Kidney tubule cell (primary cell): ENCODE measurements around the gene FNDC3B.
A peak's percentile ranks its signal among the peaks of the same experiment; 100 is the strongest.

ENCODE experiments used
- DNase-seq: peaks from one replicate; pipeline ENCODE4 v3.0.0-alpha.2; 2018; ENCODE audit warnings: low spot score

The FNDC3B gene

DNA sequence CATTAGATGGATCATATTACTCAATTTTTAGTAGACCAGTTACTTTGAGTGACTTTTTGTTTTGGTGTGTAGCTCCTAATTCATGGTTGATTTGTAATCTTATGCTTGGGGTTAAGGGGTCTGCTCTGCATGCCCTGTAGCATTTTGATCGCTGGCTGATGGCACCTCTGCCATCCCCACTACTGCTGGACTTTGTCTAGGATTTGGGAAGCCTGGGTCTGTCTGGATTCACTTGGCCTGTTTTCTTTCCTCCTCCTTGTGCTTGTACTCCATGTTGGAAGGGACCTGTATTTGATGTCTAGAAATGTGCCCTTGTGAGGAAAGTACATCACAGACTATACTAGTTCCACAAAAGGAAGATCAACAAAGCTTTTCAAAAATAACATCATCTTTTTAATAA is 154.1 kb downstream of the FNDC3B start:
- DNase-seq, result no peak

DNA sequence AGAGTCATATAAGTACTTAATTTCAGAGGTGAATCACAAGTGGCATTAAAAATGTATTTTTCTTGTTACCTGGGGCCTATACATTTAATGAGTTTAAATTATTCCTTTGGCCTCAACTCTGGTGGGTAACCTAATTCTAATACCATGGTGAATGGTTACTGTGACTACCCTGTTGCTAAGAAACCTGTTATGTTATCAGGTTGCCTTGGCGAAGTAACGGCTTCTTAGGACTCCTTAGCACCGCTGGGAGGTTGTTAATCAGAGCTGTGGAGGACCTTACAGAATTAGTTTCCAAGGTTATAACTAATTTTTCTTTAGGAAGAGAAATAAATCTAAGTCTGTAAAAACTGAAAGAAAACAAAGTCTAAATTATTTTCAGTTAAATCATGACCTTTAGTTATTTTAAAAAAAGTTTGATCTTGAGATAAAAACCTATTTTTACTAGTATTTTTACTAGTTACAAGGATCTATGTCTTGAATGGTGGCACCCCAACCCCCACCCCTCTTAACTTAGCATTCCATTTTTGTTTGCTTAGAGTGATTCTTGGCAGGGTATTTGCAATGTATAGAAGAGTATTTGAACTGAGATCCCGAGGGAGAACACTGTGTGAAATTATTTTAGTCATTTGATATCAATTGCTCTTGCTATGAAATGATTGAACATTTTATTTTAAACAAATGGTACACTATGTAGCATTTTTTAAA is 155.5 kb downstream of the FNDC3B start:
- peak; percentile 52 for DNase-seq

DNA sequence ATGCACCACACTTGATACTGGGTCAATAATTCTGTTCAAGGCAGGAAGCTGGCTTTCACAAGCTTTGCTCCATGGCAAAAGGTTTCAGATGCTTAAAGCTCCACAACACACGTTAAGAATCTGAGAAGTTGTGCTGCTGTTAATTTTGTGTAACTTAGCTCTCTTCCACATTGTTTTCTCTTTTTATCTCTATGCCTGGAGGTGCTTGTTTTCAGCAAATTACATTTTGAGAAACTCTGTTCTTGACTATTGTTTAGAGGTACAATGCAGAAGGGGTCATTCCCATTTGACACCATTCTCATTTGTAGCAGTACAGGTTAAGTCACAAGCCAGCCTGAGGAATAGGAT is 156.0 kb downstream of the FNDC3B start:
- DNase-seq, result no peak

DNA sequence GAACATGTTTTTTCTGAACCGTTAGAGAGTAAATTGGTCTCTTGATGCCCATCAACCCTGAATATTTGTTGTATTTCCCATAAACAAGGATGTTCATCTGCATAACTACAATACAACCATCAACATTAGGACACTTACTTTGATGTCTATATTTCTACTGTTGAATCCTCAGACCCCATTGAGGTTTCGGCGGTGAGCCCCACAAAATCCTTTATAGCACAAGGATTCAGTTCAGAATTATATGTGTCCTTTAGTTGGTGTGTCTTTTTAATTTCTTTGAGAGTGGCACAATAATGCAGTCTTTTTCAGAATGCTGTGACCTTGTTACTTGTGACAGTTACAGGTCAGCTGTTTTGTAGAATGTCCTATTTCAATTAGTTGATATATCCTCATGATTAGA is 158.0 kb downstream of the FNDC3B start:
- DNase-seq, result no peak

DNA sequence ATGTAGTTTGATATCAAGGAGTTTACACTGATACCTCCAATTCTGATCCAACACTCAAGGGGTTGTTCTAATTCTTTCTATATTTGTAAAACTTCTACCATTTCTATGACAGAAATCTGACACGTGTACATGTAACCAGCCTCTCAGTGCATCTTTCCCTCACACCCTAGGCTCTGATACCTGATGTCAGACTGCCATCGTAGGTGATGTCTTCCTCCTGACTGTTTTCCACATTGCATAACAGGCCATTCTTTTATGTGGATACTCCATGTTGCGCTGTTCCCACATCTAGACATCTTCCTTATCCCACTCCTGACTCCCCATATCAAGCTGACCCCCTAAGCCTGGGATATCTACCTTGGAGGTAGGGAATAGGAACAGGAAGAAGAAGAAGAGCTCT is 159.1 kb downstream of the FNDC3B start:
- no peak for DNase-seq

DNA sequence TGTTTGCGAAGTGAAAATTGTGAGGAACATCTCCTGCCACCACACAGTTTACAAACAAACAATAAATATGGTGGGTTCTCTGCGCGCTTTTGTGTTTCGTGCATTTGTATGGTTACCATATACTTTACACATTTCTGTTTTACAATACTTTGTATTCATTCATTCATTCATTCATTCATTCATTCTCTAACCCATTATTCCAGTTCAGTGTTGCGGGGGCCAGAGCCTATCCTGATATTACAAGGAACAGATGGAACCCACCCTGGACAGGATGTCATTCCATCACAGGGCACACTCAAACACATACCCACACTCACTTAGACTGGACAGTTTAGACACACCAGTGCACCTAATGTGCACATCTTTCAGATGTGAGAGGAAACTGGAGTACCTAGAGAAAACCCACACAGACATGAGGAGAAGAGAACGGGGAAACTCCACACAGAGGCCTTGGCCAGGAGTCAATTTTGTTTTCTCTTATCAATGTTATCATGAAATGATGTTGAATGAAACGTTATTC is 160.5 kb downstream of the FNDC3B start:
- DNase-seq, result no peak

DNA sequence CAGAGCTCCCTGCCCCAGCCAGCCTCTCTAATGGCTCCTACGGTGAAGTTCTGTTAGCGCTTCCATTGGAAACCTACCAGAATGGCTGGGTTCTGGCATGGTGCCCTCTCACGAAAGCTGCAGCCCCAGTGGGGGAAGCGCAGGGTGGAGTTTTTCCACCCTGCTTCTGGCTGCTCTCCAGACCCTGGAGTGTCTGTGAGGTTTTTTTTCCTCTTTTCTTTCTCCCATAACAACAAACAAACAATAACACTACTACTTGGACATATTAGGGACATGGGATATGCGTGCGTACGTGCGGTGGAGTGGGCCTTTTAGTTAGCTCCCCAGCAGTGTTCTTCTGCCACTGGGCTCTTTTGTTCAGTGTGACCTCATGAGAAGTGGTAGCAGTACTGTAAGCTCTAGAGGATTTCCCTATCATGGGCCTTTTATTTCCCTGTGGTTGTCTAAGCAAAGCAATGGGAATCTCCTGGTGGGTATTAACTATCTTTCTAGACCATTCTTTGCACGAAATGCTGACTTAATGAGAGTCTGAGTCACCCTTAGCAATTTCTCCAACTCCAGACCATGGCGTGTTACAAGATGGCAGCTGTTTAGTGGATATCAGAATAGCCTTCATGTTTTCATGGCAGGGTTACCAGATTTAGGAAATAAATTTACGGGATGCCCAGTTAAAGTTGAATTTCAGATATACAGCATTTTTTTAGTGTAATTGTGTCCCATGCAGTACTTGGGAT is 161.9 kb downstream of the FNDC3B start:
- DNase-seq, result peak; percentile 92

DNA sequence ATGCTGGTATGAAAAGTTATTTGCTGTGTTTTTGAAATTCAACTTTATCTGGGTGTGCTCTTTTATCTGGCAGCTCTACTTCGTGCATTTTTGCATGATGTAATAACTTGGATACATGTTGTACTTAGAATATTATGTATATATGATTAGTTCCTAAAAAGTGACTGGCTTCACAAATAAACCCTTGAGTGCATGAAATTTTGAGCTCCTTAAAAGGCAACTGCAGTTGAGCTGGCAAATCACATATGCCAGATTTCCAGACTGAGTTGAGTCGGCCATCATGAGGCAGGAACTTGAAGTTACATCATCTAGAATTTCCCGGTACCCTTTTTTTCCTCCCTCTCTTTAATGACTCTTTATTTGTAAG is 162.5 kb downstream of the FNDC3B start:
- DNase-seq, result peak; percentile 39

DNA sequence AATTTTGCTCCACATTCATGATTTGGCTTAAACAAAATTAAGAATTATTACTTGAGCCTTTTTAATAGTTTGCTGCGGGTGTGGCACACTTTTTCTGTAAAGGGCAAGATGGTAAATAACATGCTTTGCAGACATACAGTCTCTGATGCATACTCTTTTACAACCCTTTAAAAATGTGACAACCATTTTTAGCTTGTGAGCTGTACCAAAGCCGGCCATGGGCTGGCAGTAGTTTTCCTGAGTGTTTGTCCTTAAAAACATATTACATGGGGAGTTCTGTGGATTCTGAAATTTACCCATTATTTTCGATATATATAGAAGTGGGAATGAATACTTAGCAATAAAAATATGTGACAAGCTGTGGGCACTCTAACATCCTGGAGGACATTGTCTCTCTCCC is 163.4 kb downstream of the FNDC3B start:
- no peak for DNase-seq

DNA sequence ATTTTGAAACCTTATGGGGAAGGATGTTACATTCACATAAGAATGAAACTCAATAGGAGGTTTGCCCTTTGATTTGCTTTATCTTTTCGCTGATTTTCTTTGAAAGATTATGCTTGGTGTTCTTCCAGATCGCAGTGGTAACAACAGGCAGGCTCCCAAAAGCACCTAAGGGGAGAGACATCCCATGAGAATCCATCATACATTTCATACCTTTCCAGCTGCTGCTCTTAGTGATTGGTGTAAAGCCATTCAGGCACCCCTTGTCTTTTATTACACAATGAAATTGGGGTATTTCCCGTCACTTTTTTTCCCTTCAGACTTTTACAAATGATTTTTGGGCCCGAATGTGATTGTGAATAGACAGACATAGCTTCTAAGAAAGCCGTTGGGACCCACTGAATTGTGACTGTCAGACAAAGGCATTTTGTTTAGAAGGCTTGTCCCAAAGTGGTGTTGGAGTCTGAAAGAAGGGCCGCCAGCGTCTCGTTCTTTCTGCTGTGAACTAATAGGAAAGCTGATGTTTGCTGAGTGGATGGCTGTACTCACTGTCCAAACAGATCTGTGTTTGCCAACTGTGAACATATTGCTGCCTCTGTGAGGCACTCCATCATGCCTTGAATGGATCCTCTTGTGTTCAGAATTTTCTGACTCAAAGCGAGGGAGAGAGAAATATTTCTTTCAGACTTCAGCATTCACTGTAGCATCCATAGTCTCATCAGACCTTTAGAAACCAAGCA is 164.3 kb downstream of the FNDC3B start:
- DNase-seq, result no peak

DNA sequence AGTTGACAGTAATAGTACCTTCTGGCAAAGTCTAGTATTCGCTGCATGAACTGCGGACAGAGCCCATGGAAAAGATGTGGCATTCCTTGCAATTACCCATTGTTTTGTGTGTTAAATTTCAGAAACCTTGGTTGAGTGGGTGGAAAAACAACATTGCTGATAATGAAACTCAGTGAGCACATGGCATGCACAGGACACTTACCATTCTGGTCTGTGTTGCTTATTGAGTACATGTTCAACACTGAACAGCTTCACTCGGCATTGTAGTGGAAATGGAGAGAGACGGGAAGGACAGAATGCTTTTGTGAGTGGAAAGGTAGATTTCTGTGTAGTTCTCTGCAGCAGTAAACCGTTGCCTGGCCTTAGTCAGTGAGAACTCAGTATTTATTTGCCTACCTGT is 165.3 kb downstream of the FNDC3B start:
- no peak for DNase-seq

DNA sequence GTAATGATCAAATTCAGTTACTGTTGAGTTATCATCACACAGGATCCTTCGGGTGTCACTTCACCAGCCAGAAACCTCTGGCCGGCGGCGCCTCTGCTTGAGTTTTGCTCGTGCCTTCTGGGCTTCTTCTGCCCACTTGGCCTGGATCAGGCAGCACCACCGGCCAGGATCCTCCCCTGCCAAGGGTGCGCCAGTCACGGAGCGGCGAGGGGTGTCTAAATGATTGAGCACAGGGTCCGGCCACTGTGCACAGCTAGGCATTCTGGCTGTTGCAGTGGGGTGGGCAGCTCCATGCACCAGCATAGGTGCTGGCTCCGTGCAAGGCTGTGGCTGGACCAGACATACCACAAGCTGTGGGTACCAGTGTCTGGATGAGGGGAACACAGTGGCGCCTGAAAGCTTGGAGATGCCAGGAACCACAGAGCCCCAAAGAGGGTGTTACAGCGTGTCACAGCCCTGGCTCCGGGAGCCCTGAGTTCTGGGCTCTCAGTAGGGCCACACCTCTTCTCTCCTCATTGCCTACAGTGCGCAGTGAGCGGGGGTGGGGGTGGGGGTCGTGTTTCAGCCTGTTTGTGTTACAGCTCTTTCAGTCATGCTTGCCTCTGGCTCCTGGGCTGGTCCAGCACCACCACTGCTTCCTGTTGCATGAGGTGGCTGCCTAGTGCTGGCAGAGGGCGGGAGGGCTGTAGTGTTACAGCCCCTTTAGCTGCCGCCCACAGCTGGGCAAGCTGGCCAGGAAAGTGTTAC is 169.4 kb downstream of the FNDC3B start:
- peak; percentile 31 for DNase-seq

DNA sequence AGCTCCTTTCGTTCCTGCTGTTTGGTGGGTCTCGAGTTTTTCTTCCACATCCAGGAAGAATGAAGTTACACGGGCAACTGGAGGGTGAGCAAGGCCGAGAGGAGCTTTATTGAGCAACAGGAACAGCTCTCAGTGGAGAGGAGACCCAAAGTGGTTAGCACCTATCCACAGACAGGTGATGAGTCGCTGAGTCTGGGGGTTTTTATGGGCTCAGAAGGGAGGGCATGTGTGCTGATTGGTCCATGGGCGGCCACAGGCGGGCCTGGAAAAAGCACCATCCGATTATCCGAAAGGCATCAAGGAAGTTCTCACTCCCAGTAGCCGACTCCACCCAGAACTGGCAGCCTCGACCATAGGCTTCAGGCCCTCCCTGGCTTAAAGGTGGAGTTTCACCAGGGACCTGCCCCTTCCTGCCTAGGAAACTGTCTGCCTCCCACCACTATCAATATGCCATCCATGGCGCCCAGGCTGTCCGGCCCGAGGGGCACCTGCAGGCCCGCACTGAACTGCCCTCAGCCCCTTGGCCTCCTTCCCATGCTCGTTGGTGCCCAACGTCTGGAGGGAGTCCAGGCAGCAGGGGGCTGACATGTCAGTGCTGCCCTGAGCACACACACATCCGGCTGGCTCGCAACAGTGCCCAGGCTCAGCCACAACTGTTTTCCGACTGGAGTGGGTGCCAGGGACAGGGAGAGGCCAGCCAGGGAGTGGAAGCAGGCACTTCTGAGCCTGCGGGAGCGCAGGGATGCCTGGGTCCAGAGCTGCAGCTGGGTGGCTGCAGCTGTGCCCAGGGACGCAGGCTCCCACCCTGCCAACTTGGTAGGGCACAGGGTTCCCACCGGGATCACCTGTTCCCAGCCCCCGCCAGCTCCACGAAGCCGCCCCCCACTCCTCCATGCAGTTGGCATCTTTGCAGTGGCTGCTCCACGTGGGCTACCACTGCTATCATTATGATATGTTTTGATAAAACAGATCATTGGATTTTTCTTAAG is 170.2 kb downstream of the FNDC3B start:
- peak; percentile 71 for DNase-seq

DNA sequence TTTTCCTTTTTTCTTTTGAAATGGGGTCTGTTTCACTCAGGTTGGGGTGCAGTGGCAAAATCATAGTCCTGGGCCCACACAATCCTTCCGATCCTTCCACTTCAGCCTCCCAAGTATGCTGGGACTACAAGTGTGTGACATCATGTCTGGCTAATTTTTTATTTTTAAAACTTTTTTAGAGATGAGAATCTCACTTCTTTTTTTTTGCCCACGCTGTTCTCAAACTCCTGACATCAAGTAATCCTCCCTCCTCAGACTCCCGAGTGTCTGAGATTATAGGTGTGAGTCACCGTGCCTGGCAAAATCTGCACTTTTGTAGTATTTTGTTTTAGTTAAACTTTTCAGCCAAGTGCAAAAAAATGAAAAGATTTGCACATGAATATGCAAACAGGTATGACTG is 171.0 kb downstream of the FNDC3B start:
- DNase-seq, result no peak

DNA sequence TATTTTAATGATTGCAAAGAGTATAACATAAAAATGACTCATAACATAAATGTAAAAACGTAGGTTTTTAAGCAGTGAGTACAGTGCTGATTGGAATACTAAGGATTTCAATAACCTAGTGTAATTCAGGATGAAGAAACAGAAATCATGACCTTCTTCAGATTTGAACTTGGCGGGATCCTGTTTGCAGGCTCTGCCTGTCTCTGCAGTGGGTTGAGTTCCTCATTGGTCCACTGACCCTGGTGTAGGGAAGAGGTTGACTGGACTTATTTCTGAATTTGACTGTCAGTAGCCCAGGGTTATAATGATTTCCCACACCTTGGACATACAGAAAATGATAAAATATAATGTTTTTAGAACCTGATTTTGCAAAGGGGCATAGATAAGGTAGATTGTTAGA is 171.7 kb downstream of the FNDC3B start:
- no peak for DNase-seq

DNA sequence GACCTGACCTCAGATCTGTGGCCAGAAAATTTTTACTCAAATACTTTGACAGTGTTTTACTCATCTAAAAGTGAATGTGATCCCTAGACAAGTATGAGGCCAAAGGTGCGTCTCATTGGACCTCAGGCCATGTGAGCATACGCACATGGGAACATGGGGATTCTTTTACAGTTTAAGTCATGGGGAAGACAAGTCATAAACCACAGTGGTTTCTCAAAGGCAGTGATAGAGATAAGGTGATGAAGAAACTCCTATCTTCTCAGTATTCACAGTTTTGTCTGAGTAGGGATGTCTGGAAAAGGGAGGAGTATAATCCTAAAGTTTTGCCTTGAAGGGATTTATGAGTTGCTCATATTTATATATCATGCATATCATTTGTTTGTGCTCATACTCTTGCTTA is 173.8 kb downstream of the FNDC3B start:
- peak; percentile 52 for DNase-seq

DNA sequence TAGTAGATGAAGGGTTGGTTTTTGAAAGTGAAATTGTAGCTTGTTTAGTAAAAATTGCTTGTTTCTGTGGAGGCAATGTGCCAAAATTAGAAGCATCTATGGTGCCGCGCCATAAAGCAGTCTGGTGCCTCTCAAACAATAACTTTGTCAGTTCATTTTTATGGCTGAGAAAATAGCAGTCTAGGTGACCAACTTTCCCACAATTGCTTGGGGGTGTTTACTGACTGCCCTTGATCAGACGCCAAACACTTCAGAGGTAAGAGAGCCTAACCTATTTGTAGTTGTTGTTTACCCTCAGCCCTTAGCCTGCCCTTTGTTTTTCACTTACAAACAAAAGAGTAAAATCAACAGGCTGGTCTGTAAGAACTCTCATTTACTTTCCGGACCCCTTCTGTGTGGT is 174.5 kb downstream of the FNDC3B start:
- DNase-seq, result no peak

DNA sequence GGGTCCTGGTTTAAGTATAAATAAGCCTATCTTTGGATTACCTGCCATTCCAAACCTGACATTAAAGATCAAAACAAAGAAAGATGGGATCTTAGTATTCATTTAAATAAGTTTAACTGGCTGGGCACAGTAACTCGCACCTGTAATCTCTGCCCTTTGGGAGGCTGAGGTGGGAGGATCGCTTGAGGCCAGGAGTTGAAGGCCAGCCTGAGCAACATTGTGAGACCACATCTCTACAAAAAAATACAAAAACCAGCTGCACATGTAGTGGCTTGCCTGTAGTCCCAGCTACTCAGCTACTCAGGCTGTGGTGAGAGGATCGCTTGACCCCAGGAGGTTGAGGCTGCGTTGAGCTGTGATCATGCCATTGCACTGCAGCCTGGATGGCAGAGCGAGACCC is 176.9 kb downstream of the FNDC3B start:
- no peak for DNase-seq

DNA sequence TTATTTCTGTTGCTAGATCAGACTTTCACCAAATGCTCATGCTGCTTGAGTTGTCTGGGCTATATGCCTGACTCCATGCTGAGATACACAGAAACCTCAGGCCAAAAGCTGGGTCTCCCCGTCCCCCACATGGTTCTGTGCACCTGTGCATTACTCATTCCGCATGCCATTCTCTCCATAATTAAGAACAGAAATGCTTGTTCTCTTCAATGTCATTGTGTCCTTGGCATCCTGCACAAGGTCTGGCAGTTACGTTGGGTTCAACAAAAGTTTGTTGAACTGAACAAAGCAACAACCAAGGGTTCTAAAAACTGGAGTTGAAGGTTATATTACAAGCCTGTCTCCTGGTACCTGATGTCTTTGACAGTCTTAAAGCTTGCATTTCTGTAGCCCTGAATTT is 177.5 kb downstream of the FNDC3B start:
- no peak for DNase-seq

DNA sequence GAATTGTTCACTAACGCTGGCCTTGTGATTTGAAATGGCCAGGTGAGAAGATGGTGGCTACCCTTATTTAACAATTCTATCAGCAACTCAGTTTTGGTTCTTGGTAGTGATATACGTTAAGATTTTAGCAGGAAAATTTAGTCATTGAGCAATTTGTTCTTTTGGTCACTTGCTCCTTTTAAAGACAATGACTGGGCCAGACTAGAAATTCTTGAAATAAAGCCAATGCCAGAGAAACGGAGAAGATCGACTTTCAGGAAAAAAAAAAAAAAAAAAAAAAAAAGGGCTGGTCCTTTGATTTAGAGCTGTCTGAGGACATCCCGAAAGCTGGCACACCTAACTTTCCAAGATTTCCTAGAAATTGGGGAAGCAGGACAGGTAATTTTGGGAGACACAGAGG is 178.5 kb downstream of the FNDC3B start:
- DNase-seq, result no peak
